Measurements from ENCODE around the gene MRPL34. TPM values are rescaled to one million over a fixed set of nuclear protein-coding genes. Genes with fewer than 3 reads are reported as not detected.

The MRPL34 gene
- total and polyA plus RNA-seq, 4 donors = 22.3 to 137 (median 93.4) TPM

- DNase-seq (no peak), ATAC-seq (ENCODE audit: insufficient read depth, low FRiP score) (no peak)
- Histone ChIP-seq H3K9ac (ENCODE audit: insufficient read depth in 1 of 2, low read length in 2 of 2) (no peak overlapping the region), H3K27me3 (ENCODE audit: control insufficient read depth in 3 of 3, insufficient read depth in 3 of 3, low read length in 2 of 3) (no peaks in the 10 kb centered on the region), H3K4me1 (ENCODE audit: control insufficient read depth in 5 of 5, insufficient read depth in 5 of 5, low read length in 5 of 5) (no peaks in the 10 kb centered on the region), H3K4me3 (no peak overlapping the region), H3K27ac (ENCODE audit: low read depth in 1 of 2, low read length in 1 of 2) (no peak overlapping the region), H3K9me3 (ENCODE audit: control insufficient read depth in 4 of 4, insufficient read depth in 3 of 4, low read length in 3 of 4) (no peaks in the 10 kb centered on the region), H3K36me3 (ENCODE audit: control insufficient read depth in 4 of 4, insufficient read depth in 4 of 4, low read length in 4 of 4) (peaks cover 8 to 37% (median 34%) of the 10 kb centered on the region in 4 donors)
- WGBS, 2 donors = 93% methylated on average over 19 of the region's 19 CpGs
- TF ChIP-seq, protein P1, sequence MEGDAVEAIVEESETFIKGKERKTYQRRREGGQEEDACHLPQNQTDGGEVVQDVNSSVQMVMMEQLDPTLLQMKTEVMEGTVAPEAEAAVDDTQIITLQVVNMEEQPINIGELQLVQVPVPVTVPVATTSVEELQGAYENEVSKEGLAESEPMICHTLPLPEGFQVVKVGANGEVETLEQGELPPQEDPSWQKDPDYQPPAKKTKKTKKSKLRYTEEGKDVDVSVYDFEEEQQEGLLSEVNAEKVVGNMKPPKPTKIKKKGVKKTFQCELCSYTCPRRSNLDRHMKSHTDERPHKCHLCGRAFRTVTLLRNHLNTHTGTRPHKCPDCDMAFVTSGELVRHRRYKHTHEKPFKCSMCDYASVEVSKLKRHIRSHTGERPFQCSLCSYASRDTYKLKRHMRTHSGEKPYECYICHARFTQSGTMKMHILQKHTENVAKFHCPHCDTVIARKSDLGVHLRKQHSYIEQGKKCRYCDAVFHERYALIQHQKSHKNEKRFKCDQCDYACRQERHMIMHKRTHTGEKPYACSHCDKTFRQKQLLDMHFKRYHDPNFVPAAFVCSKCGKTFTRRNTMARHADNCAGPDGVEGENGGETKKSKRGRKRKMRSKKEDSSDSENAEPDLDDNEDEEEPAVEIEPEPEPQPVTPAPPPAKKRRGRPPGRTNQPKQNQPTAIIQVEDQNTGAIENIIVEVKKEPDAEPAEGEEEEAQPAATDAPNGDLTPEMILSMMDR (IDR thresholded peaks at IDR 0.05; ENCODE audit: control extremely low read depth, extremely low read depth) = no peak
Observed at GRCh38 chr19:17275441-17276175, 30.1 kb upstream of the MRPL34 start.

DNA sequence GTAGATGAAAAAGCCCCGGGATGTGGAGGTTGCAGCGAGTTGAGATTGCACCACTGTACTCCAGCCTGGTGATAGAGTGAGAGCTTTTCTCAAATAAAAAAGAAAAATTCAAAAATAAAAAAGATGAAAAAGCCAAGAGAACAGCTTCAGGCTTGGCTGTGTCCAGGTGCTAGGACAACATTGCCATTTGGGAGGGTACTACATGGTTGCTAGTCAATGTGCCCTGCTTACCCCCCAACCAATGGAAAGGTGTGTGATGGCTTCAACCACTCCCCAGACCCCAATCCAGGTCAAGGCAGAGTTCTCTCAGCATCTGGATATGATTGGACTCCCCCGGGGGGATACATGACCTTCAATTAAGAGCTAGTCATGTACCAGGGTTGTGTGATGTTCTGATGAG, 26.2 kb upstream of the MRPL34 start:
- DNase-seq = no peak
- peaks cover 0 to 8% (median 0%) of the 10 kb centered on the region in 5 donors for H3K4me1 ChIP-seq (ENCODE audit: control insufficient read depth in 5 of 5, insufficient read depth in 5 of 5, low read length in 5 of 5)
- TF ChIP-seq, protein P1 (IDR thresholded peaks at IDR 0.05; ENCODE audit: control extremely low read depth, extremely low read depth) = no peak
- H3K27me3 ChIP-seq (ENCODE audit: control insufficient read depth in 3 of 3, insufficient read depth in 3 of 3, low read length in 2 of 3) = peaks cover 0 to 3% (median 0%) of the 10 kb centered on the region in 3 donors
- H3K27ac ChIP-seq (ENCODE audit: low read depth in 1 of 2, low read length in 1 of 2) = no peak overlapping the region
- no peak overlapping the region for H3K4me3 ChIP-seq
- no peak overlapping the region for H3K9ac ChIP-seq (ENCODE audit: insufficient read depth in 1 of 2, low read length in 2 of 2)
- H3K36me3 ChIP-seq (ENCODE audit: control insufficient read depth in 4 of 4, insufficient read depth in 4 of 4, low read length in 4 of 4) = peaks cover 3 to 21% (median 21%) of the 10 kb centered on the region in 4 donors
- no peak for ATAC-seq (ENCODE audit: insufficient read depth, low FRiP score)
- 66 to 96% methylated on average over 3 of the region's 3 CpGs for WGBS, 2 donors
- H3K9me3 ChIP-seq (ENCODE audit: control insufficient read depth in 4 of 4, insufficient read depth in 3 of 4, low read length in 3 of 4) = no peaks in the 10 kb centered on the region

- DNase-seq (peak; percentile 34 to 37 (median 35)), ATAC-seq (ENCODE audit: insufficient read depth, low FRiP score) (no peak)
- peaks cover 0 to 15% (median 6%) of the 10 kb centered on the region in 4 donors for H3K36me3 ChIP-seq (ENCODE audit: control insufficient read depth in 4 of 4, insufficient read depth in 4 of 4, low read length in 4 of 4)
- H3K9ac ChIP-seq (ENCODE audit: insufficient read depth in 1 of 2, low read length in 2 of 2) = no peak within 1 kb of the TSS
- 5 to 6% methylated on average over 66 to 75 of the region's 75 CpGs for WGBS, 2 donors
- H3K9me3 ChIP-seq (ENCODE audit: control insufficient read depth in 4 of 4, insufficient read depth in 3 of 4, low read length in 3 of 4) = no peaks in the 10 kb centered on the region
- H3K4me1 ChIP-seq (ENCODE audit: control insufficient read depth in 5 of 5, insufficient read depth in 5 of 5, low read length in 5 of 5) = peaks cover 0 to 8% (median 0%) of the 10 kb centered on the region in 5 donors
- TF ChIP-seq, protein P1 (IDR thresholded peaks at IDR 0.05; ENCODE audit: control extremely low read depth, extremely low read depth) = no peak
- H3K4me3 ChIP-seq = no peak within 1 kb of the TSS
- H3K27ac ChIP-seq (ENCODE audit: low read depth in 1 of 2, low read length in 1 of 2) = no peak within 1 kb of the TSS
- H3K27me3 ChIP-seq (ENCODE audit: control insufficient read depth in 3 of 3, insufficient read depth in 3 of 3, low read length in 2 of 3) = peaks cover 0 to 3% (median 0%) of the 10 kb centered on the region in 3 donors
Observed at GRCh38 chr19:17281391-17282304, 24.0 kb upstream of the MRPL34 start, which contains the start of gene ANKLE1. ANKLE1 (plus strand) TSS chr19:17281901; CDS start chr19:17281921, 20 bp downstream.
